GM21447 (cell line): ENCODE results near the gene ZSWIM4.
"Not testable (repeated sequence)": the region's sequence is repeated elsewhere in the genome, so short reads cannot be mapped to it uniquely, and the experiment has no call there.

Experiments
- ATAC-seq: cut with Tn5 transposase; IDR thresholded peaks from one replicate; pipeline ENCODE4 v1.9.1; 2021; ENCODE audit not compliant: unreplicated experiment

ZSWIM4 gene

DNA sequence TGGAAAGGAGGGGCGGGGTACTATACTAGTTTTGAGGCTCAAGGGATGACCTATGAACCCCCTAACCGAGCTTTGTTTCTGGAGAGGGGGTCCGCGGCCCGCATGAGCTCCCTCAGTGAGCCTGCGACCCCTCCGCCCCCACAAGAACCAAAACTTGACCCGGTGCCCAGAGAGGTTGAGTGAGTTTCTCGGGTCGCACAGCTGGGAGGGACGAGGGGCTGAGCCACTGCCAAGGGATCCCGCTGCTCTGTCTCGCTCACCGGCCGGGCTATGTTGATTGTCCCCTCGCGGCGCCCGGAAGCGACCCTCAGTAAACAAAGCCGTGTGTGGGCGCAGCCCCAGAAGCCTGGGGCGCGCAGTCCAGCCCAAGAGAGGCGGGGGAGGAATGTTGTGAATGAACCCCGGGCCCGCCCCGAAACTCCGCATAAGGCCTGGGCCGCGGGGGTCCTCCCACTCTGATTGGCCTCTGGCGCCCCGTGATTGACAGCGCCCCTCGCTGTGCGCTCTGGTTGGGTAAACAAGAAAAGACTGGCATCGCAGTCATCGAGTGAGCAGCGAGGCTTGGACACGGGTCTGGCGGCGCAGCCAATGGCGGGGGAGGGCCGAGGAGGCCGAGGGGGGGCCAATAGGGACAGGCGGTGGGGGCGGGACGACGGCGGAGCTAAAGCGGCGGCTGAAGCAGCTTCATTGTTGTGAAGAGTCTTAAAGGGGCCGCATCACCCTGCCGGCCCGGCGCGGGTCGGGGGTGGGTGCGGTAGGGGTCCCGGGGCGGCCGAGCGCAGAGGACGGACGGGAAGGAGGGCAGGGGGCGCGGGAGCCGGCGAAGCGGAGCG, at the start of gene ZSWIM4:
ZSWIM4 (plus strand) TSS at position 687 of the 833 bp plus-strand sequence. CDS start 206 bp downstream, outside the sequence.
- ATAC-seq: peak; percentile 96

GRCh38 chr19:13747098-13747453, 48.2 kb upstream of the ZSWIM4 start:
- no peak for ATAC-seq

DNA sequence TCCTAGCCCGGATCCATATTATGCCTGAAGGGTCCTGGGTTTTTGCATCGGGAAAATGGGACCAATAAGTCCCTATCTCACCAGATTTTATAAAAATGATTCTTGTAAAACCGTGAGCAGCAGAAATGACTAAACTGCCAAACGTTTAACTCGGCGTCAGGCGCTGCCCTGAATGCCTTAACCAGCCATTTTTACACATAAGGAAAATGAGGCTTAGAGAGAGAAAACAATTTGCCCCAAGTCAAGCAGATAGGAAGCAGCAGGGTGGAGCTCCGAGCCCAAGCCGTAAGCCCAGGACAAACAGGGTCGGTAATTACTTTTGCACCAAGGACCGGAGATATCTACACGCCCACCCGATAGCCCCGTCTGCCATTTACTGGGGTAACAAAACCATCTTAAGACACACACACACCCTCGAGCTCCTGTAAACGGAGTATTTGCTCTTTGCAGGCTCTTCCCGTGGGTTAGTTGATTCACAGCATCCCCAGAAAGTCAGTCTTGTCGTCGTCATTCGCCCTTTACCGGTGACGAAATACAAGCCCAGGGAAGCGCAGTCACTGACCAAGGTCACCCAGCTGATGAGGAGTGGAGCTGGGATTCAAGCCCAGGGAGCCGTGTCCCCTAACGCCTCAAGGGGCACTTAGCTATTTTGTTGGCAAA, 46.9 kb upstream of the ZSWIM4 start:
- no peak for ATAC-seq

DNA sequence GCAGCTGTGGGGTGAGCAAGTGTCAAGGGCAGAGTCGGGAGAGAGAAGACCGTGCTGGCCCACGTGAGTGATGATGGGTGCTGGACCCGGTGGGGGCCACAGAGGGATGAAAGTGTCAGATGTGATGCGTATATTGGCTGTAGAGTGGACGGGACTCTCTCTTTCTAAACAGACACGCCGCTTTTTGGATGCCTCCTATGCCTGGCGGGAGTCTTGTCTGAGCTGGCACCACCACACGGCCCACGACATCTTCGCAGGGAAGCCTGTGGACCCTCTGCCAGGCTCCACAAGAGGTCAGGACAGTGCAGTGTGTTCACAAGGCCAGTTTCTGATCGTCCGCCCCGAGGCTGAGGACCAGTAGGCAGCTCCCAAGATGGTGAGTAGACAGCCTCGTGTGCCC, 43.8 kb upstream of the ZSWIM4 start:
- ATAC-seq: no peak

GRCh38 chr19:13753622-13754021, 41.6 kb upstream of the ZSWIM4 start:
- not testable (repeated sequence) for ATAC-seq

- ATAC-seq: no peak
Measured at GRCh38 chr19:13756210-13756609, 39.0 kb upstream of the ZSWIM4 start.

DNA sequence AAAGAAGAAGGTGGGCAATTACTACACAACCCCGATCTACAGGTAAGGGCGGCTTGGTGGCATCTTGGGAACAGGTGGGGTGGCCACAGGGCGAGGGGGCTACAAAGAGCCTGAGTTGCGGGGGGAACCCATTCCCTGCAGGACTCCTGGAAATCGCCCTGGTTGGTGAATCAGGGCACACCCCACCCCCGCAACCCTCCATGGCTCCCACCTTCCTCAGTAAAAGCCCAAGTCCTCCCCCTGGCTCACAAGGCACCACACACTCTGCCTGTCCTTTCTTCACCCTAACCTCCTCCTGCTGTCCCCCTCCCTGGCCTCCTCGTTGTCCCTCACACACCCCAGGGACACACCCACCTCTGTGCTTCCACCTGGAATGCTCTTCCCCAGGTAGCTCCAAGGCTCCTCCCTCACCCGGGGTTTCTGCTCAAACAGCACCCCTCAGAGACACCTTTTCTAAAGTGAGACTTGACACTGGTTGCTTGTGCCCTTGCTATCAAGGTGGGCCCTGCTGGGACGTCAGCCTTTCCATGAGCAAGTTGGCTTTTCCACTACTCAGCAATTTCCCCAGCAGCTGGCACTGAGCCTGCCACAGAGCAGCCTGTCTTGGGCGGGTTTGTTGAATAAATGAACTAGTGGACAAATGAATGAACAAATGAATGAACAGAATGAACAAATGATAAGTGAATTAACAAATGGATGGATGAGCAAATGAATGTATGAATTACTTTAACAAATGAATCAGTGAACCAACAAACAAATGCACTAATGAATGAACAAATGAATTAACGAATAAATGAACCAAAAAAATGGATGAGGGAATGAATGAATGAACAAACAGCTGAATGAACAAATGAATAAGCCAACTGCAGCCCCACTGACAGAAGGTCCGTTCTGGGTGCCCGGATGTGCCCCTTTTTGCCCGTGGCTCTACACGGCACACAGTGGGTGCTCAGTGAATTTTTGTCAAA, 37.2 kb upstream of the ZSWIM4 start:
- no peak for ATAC-seq

GRCh38 chr19:13758795-13759194, 36.4 kb upstream of the ZSWIM4 start:
- no peak for ATAC-seq

- ATAC-seq: no peak
Measured at GRCh38 chr19:13761423-13761822, 33.8 kb upstream of the ZSWIM4 start.

DNA sequence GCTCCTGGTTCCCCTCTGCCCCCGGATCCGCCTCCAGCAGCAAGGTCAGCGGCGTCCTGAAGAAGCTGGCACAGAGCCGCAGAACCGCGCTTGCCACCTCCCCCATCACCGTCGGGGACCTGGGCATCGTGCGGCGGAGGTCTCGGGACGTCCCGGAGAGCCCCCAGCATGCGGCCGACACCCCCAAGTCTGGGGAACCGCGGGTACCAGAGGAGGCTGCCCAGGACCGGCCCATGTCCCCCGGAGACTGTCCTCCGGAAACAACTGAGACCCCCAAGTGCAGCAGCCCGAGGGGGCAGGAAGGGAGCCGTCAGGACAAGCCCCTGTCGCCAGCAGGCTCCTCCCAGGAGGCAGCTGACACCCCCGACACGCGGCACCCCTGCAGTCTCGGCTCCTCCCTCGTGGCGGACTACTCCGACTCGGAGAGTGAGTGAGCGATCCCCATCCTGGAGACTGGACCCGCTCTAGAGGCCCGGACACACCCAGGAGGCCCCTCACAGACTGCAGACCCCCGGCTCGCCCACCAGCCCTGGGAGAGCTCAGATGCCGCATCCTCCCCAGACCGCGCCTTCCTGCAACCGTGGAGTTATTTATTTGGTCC, 32.5 kb upstream of the ZSWIM4 start:
- ATAC-seq: no peak

GRCh38 chr19:13763265-13763664, 32.0 kb upstream of the ZSWIM4 start:
- no peak for ATAC-seq

DNA sequence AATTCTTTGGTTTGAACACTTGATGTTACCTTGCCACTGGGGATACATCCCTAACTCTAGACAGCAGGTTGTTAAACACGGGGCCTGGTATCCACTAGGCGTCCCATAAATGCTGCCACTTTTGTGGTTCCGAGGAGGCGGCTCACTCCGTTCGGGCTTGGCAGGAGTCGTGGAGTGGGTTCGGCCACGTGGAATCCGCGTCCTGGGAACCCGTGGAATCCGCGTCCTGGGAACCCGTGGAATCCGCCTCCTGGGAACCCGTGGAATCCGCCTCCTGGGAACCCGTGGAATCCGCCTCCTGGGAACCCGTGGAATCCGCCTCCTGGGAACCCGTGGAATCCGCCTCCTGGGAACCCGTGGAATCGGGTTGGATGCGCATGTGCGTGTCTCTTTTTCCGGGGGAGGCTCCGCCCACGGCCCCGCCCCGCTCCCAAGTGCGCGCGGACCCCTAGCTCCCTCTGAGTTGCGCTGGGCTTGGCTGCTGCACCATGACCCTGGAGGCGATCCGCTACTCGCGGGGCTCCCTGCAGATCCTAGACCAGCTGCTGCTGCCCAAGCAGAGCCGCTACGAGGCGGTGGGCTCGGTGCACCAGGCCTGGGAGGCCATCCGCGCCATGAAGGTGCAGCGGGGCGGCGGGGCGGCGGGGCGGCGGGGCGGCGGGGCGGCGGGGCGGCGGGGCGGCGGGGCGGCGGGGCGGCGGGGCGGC, 31.0 kb upstream of the ZSWIM4 start, which contains the start of gene MRI1:
MRI1 (plus strand) TSS at position 422 of the 707 bp plus-strand sequence; CDS start at position 489, 67 bp downstream.
- no peak for ATAC-seq

DNA sequence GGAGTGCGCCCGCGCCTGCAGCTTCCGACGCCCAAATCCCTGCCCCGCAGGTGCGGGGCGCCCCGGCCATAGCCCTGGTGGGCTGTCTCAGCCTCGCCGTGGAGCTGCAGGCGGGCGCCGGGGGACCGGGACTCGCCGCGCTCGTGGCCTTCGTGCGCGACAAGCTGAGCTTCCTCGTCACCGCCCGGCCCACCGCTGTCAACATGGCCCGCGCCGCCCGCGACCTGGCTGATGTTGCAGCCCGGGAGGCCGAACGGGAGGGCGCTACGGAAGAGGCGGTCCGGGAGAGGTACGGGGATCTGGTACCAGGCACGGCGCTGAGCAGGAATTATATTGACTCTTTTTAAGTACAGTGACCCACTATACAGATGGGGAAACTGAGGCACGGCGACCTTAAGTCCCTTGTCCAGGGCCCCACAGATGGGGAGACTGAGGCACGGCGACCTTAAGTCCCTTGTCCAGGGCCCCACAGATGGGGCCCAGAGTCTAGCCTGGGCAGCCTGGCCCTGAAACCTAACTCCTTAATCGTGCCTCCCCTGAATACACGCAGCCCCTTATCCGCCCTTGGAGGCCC, 30.3 kb upstream of the ZSWIM4 start:
- ATAC-seq: no peak

- ATAC-seq: no peak
Measured at GRCh38 chr19:13765395-13766094, 29.7 kb upstream of the ZSWIM4 start.

DNA sequence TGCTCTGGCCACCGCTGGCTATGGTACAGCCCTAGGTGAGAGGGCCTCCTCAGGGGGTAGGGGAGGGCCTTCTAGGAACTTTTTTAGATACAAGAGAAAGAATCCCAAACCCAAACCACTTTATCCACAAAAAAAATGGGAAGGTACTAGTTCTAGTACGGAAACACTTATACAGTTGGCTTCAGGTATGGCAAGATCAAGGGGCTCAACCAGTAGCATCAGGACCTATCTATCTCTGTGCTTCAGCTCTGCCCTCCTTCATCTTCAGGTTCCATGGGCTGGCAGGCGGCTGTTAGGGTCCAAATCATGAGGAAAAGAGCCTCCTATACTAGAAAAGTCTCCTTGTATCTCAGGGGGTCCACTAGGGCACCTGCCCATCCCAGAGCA, 29.2 kb upstream of the ZSWIM4 start:
- no peak for ATAC-seq

GRCh38 chr19:13768510-13768909, 26.7 kb upstream of the ZSWIM4 start:
- ATAC-seq: no peak

DNA sequence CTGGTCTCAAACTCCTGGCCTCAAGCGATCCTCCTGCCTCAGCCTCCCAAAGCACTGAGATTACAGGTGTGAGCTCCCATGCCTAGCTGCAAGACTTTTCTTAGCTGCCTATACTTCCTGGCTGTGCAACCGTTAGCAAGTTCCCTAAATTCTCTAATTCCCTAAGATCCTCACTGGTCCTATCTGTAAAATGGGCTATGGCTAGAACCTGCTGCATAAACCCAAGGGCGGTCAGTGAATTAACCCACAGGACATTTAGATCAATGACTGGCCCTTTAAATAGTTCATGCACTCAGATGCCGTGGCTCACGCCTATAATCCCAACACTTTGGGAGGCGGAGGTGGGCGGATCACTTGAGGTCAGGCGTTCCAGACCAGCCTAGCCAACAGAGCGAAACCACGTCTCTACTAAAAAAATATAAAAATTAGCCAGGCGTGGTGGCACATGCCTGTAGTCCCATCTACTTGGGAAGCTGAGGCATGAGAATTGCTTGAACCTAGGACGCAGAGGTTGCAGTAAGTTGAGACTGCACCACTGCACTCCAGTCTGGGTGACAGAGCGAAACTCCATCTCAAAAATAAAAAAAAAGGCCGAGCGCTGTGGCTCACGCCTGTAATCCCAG, 25.1 kb upstream of the ZSWIM4 start:
- no peak for ATAC-seq

- ATAC-seq: peak; percentile 89
Measured at GRCh38 chr19:13774217-13775191, 20.7 kb upstream of the ZSWIM4 start, which contains the start of gene C19orf53. TSS of gene C19orf53 (plus strand) at chr19:13774456. CDS start at chr19:13774478, 22 bp downstream.
